Occipital lobe (tissue), 2 donors: Measurements from ENCODE around the gene UROD. TPM values are rescaled to one million over a fixed set of nuclear protein-coding genes. Genes with fewer than 3 reads are reported as not detected.

Experiments
- DNase-seq: peaks from one replicate; lab custom pipeline; 2025; lab: John Stamatoyannopoulos, UW
- total RNA-seq: library from RNA; depleted of rRNA; stranded (reverse); fragments of >200 nt; gene quantifications from one replicate; pipeline ENCODE4 v1.2.3, GENCODE V29; 2014

Gene UROD
- total RNA-seq, 1 donor from 2014 or later, result 61.8 TPM

DNA sequence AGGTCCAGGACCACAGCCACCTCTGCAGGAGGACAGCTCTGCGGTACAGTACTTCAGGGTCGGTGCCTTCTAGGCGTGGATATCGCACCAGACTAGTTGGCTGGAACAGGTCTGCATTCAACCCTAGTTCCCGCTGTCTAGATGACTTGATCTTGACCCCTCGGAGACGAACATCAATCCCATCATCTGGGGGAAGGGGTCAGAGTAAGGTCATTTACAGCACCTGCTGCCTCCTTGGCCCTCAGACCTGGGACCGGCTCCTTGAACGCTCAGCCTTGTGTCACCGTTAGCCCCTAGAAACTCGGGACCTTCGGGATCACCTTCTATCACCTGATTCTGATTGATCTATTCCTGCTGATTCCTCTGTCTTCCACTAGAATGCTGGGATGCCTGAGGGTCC lies 3.5 kb upstream of the UROD start:
- DNase-seq, result no peak

DNA sequence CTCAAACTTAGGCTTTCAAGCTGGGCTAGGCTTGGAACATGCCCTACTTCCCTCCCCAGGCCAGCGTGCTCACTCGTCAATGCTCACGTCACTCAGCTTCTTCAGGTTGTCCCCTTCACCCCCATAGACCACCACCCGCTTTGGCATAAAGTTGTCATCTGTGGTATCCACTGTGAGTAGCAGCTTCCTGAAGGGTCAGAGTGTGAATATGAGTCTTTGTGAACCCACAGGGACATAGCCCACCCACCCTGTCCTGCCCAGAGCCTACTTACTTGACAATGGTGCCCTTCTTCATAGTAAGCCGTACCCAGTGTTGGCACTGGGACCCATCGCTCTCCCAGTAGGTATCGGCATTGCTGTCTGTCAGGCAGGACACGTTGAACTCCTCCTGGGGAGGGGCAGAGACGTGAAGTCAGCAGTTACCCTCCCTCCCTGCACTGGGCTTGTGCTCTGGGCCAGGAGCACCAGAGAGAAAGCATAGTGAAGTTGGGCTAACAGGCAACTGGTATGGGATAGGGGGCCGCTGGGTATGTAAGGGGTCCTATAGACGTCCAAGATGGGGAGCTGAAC lies 2.7 kb upstream of the UROD start:
- DNase-seq, result no peak

DNA sequence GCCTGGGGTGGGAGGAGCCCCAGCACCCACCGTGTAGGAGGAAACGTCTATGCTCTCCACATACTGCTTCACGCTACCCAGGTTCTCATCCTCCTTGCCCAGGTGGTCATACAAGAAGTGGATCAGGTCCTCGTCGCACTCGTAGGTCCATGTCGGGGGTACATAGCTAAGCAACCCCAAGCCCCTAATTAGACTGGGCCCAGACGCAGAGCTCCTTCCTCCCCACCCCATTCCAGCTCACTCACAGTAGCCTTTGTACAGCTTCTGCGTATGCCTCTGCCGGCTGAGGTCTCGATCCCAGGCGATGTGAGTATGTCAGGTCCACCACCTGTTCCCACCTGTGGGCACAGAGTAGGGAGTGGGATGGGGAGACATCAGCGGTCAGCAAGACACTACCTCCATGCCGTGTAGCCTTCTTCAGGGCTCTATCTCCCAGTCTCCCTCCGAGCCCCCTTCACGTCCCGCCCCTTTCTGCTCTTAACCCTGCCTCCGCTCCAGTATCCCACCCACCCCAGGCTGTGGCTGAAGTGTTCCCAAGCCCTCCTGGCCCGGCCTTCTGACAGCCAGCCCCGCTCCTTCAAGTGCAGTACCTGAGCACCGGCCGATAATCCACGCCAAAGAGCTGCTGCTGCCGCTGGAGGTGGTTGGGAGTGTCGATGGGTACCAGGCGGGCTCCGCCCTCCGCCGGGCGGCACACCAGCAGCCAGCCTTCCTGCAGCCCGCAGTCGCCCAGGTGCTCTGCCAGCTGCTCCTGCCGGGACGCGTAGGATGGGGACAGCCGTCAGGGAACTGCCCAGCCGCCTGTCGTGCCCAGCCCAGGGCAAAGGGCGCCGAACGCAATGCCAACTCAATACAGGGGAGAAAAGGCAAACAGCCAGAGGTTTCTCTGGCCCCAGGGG lies 1.8 kb upstream of the UROD start:
- no peak for DNase-seq

DNA sequence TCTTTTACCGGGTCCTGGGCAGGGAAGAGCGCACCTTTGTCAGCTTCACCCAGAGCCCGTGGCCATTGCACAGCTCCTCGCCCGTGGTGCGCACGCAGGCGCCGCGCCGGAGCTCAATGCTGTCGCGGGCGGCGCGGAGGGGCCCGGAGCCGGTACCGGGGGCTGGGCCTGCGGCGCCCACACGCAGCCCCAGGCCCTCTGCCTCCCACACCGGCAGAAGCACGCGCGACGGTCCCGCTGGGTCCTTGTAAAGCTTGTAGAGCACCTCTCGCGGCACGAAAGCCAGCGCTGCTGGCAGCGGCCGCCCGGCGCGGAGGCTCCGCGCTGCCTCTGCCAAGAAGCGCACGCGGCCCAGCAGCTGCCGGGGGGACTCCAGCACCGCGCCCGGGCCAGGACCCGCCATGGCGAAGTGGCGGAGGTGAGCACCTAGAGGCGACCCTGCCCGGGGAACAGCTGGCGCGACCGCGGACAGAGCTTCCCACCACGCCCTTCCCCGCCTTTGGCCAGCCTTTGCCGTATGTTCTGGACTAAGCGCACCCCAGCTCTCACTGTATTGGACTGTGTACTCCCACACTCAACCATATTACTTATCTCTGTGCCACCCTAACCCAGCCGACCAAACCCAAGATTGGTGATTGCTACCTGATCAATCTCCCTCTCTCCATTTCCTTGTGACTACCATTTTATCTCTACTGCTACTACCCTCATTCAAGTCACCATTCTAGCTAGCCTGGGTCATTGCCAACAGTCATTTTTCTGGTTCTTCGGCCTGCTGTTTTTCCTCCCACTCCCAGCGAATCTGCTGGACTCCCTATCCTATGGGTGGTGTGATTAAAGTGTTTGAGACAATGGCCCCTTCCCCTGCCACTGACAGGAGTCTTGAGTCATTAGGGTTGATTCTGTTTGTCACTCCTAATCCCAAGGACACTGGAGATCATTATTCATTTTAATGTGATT lies 921 bp upstream of the UROD start, which contains the start of gene HECTD3:
HECTD3 (minus strand) TSS at position 470 of the 957 bp plus-strand sequence; CDS start at position 403, 67 bp downstream.
- peak; percentile 81 for DNase-seq

DNA sequence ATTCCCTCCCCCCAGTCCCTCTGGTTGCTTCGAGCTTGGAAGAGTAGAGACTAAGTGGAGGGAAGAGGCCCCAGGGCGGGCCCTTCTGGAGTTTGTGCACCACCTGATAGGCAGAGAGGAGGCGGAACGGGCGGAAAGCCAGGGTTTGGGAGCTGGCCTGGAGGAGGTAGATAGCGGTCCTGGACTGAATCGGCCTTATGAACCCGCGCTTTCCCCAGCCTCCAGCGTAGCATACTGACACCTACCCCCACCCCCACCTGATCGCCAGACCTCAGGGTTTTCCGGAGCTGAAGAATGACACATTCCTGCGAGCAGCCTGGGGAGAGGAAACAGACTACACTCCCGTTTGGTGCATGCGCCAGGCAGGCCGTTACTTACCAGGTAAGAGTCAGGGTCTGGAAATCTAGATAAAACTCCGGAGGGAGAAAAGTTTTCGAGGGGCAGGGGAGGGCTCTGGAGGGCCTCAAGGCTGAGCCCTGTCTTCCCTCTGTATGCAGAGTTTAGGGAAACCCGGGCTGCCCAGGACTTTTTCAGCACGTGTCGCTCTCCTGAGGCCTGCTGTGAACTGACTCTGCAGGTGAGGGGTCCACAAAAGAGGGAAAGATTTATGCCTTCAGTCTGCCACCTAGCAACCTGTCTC lies 705 bp downstream of the UROD start:
- DNase-seq, result peak; percentile 54

DNA sequence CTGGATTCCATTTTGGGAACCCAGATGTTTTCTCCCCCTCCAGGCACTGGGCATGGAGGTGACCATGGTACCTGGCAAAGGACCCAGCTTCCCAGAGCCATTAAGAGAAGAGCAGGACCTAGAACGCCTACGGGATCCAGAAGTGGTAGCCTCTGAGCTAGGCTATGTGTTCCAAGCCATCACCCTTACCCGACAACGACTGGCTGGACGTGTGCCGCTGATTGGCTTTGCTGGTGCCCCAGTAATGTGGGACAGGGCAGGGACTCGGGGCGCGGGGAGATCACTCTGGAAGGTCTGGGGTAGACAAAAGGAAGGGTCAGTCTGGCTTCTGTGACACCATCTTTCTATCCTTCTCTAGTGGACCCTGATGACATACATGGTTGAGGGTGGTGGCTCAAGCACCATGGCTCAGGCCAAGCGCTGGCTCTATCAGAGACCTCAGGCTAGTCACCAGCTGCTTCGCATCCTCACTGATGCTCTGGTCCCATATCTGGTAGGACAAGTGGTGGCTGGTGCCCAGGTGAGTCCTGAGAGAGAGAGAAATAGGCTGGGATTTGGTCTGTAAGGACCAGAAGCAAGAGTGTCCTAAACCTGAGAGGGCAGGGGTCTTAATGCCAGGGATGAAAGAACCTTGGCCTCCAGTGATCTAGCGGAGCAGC lies 1.6 kb downstream of the UROD start:
- DNase-seq, result no peak

DNA sequence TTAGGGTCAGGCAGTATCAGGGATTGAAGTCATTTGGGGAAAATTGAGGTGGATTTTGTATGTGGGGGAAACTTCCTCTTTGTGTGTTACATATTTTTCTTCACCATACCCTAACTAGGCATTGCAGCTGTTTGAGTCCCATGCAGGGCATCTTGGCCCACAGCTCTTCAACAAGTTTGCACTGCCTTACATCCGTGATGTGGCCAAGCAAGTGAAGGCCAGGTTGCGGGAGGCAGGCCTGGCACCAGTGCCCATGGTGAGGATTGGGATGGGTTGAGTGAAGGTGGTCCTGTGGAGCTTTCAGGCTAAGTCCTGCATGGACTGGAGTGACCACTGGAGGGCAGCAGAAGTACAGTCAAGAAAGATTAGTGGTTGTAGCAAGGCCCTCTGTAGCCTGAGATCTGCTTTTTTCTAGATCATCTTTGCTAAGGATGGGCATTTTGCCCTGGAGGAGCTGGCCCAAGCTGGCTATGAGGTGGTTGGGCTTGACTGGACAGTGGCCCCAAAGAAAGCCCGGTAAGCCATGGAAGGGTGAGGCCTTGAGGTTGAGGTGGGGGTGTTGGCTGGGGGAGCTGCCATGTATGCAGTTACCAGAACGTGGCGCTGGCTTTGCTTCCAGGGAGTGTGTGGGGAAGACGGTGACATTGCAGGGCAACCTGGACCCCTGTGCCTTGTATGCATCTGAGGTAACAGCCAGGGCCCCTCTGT lies 2.4 kb downstream of the UROD start:
- peak; percentile 38 for DNase-seq

DNA sequence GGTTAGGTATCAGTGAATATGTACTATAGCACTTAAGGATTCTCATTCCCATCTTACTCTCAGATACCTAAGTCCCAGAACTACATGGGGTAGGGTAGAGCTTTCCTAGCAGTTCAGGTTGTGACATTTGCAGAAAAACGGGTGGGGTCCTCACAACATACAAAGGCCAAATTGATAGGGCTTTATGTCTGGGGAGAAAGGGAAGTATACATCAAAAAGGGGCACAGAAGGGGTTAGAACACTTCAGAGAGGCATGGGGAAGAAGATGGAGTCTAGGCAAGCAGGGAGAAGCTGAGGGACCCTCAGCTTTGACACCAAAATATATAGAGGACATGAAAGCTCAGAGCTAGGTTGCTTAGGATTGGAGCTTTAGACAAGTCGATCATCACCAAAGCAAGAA lies 3.6 kb downstream of the UROD start:
- DNase-seq, result no peak

DNA sequence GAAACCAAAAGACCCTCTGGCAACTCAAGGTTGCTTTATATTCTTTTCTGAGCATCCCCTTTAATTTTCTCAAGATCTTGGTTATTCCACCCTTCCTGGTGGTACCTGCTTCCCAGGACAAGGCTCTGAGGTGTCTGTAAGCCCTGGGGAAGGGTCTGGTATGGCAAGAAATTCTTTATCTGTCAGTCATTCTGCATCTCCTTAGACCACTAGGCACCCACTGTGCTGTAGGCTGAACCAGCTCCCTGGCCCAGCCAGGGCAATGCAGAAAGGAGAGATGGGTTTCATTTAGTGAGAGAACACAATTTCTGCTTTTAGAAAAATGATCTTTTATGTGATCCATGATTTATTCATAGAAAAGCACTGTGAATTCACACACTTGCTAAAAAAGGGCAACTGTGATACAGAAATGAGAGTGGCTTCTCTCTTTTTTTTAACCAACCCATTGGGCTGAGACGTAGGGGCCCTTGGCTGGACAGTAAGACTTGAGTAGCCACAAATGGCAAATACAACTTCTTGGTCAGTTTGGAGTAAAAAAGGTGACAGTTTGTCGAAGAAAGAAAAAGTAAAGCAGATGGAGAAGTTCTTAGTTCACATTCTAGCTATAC lies 4.1 kb downstream of the UROD start:
- no peak for DNase-seq

DNA sequence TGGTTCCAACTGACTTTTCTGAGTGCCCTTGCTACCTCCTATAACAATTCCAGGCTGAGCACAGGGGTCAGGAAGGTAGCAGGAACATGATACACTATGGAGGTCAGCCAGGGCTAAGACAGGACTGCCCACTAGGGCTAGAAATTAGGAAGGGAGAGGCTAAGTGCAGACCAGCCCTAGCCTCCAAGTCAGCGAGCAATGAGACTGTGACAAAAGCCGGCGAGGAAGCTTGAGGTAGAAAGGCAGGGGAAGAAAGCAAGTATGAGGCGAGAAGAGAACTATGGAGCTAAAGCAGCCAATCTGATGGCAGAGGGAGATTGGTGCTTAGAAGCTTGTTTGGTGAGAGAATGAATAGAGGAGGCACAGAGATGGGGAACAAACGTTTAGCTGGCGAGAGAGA lies 4.7 kb downstream of the UROD start:
- DNase-seq, result no peak

DNA sequence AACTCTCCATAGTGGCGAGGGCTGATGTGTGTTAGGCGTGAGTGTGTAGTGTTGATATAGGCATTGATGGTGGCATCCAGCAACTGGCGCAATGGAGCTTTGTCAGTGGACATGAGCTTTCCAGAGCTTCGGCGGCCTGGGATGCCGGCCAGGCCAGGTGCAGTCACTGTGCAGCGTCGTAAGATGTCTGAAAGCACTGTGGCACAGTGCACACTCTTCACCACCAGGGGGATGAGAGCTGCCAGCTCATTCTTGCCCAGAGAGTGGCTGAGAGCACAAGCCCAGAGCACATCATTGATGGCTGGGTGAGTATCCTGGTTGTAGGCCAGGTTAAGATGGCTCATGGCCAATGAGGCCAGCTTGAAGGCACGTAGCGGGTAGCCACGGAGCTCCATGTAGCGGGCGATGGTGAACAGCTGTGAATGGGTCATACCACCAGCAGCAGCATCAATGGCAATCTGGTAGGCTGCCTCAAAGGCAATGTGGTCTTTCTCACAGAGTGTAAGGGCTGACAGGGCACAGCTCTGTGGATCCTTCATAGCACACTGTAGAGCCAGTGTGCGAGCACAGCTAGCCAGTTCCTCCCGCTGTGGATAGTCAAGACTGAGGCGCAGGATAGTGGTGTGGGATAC lies 6.7 kb downstream of the UROD start:
- DNase-seq, result no peak

DNA sequence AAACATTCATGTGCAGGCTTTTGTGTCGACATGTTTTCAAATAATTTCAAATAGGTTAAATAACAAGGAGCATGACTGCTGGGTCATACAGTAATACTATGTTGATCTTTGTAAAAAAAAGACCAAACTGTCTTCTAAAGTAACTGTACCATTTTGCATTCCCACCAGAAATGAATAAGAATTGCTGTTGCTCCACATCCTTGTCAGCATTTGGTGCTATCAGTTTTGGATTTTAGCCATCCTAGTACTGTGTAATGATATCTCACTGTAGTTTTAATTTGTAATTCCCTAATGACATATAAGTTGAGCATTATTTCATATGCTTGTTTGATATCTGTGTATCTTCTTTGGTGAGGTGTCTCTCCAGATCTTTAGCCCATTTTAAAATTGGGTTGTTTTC lies 11.6 kb downstream of the UROD start:
- DNase-seq, result no peak

DNA sequence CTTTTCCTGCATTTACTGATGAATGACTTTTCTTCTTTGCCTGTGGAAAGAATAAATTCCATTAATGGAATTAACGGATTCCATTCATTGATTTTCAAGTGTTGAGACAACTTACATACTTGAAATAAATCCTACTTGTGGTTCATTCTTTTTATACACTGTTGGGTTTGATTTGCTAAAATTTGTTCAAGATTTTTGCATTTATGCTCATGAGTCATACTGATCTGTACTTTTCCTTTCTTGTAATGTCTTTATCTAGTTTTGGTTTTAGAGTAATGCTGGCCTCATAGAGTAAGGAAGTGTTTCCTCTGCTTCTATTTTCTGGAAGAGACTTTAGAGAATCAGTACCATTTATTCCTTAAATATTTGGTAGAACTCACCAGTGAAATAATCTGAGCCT lies 14.4 kb downstream of the UROD start:
- no peak for DNase-seq

DNA sequence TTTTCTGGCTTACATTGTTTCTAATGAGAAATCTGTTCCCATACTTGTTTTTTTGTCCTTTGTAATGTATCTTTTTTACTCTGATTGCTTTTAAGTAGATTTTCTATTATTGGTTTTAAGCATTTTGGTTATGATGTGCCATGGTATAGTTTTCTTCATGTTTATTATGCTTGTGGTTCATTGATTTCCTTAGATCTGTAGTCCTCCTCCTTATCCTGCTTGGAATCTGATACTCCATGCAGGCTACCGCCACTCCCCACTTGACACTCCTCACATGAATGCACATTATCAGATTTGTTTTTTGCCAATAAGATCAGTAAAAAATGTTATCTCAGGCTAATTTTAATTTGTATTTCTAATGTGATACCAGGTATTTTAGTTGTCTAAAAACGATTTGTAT lies 20.8 kb downstream of the UROD start:
- no peak for DNase-seq

DNA sequence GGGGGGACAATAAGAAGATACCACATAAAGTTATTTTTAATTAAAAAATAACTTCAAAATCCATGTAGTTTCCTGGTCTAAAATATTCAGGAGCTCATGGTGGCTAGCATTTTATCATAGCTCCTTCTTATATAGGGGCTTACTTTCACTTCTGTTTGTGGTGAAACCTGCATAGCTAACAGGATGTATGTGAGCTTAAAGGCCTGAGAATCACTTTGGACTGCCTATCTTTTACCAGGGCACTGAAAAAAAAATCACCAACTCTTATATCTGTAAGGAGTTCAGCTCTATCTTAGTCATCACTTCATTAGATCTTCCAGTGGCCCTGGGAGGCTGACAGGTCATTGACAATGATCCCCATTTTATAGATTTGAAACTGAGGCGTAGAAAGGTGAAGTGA lies 21.3 kb downstream of the UROD start:
- DNase-seq, result no peak

DNA sequence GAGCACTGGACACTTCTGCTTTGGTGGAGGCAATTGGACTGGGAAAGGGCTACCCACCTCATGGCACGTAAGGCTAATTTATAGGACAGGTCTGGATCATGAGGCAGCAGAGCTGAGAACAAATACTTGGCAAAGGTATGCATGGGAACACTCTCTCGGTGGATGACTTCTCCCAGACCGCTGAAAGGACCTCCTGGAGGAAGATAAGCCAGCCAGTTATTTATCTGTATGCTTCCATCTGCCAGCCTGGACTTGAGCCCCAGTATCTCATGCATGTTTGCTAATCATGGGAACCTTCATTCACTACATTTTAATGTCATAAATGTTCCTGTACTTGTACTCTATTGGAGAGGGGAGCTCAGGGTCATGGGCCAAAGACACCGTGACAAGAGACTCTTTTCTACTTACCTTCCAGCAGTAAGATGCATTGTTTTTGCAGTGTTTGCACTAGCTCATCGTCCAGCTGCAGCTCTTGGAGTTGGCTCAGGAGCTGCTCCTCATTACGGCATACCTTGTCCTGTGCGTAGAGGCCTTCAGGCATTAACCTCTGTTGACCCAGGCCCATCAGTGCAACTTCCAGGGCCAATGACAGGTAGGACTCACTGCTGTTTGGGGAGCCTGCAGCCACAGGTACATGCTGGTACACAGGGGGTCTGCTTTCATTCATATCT lies 23.7 kb downstream of the UROD start:
- no peak for DNase-seq

DNA sequence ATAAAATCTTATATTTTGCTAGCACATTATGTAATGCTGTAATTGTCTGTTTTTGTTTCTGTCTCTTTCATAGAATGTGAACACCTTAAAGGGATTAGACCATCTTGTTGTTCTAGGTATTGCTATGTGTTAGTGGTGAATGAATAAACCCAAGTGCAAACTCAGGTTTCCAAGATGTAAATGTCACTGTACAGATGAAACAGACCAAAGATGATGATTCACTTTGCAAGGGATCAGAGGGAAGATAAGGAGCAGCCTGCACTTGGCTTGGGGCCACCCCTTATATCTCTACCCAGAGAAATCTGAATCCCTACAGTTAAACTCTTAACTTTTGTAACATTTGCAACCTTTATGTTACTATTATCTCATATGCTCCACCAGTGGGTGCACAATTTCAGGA lies 25.4 kb downstream of the UROD start:
- no peak for DNase-seq

DNA sequence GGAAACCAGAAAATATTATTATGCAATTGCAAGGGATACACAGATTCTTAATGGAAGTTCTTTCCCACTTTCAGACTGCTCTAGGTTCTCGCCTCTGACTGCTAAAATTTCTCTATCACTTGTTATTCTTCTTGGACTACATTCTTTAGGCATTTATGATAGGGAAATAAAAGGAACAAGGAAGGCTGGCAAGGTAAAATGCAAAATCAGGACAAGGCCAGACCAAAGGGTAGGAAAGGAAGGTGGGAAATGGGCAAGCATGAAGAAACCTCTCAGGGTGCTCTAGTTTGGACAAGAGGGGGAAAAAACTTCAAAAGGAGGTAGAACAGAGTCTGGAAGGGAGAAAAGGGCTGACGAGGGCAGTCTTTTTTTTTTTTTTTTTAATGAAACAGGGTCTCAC lies 26.2 kb downstream of the UROD start:
- no peak for DNase-seq
